ENCODE results near the gene PTPRA.

The PTPRA gene

DNA sequence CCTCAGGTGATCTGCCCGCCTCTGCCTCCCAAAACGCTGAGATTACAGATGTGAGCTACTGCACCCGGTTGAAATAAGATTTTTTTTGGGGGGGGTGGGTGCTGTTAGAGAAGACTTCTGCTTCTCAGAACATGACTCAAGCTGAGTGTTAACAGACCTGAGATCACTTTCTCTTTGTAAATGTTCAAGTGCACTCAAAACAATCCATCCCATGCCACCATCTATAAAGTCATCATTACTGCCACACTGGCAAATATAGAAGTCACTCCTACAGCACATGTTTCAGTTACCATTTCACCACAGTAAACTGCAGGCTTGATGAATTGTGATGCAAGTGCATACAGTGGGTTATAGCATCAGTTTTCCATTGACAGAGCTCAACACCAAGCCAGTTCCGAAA lies 23.8 kb upstream of the PTPRA start:
- DNase-seq = no peak

DNA sequence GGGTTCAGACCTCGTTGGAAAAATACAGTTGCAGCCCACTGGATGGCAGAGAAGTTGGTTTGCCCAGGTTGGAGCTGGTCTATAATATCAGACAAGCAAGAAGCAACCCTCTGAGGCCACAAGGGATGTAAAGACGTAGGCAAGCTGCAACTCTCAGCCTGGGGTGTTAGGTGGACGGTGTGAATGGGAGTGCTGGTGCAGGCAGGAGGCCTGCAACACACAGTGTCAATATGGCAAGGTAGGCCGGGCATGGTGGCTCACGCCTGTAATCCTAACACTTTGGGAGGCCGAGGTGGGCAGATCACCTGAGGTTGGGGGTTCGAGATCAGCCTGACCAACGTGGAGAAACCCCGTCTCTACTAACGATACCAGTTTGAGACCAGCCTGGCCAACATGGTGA lies 22.2 kb upstream of the PTPRA start:
- DNase-seq = no peak

DNA sequence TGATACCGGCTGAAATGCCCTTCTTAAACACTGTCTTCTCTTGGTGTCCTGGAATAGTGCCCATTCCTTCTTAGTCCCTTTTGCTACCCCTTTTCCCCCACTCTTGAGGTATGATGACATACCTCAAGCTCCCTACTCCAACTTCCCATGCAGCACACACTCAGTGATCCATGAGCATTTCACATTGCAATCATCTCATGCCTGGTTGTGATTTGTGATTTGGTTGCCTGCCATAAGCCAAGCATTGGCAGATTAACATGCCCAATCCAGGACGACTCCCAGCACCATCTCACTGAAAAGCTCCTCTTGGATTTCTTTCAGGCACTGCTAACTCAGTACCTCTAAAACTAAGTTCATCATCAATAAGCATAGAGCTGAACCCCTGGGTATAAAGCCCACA lies 14.7 kb upstream of the PTPRA start:
- no peak for DNase-seq

GRCh38 chr20:2859330-2860121 lies 13.8 kb upstream of the PTPRA start:
- DNase-seq = no peak

DNA sequence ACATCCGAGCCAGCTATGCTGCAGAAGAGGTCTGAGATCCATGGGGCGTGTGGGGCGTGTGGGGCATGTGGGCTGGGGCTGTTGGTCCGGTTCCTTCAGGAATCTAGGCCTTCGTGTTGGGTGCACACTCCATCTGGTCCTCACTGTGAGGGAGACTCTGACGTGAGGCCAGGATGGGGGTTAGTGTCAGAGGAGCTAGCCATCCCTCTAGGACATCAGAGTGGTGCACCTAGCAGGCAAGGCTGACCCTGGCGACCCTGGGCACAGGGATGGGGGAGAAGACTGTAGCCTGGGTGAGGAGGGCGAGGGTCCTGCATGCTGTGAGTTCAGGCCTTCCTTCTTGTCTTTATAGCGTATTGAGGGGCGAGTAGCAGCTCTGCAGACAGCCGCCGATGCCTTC lies 8.7 kb upstream of the PTPRA start:
- DNase-seq = no peak

DNA sequence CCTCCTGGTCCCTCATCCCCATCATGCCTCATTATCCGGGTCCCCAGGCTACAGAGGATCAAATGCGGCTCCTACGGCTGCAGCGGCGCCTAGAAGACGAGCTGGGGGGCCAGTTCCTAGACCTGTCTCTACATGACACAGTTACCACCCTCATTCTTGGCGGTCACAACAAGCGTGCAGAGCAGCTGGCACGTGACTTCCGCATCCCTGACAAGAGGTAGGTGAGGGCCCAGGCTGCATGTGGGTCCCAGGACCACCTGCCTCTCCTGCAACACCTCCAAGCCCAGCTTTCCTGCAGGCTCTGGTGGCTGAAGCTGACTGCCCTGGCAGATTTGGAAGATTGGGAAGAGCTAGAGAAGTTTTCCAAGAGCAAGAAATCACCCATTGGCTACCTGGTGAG lies 8.2 kb upstream of the PTPRA start:
- DNase-seq = no peak

- DNase-seq = no peak
Measured at GRCh38 chr20:2865630-2866029, 7.7 kb upstream of the PTPRA start.

GRCh38 chr20:2866236-2866635 lies 7.0 kb upstream of the PTPRA start:
- DNase-seq = no peak

DNA sequence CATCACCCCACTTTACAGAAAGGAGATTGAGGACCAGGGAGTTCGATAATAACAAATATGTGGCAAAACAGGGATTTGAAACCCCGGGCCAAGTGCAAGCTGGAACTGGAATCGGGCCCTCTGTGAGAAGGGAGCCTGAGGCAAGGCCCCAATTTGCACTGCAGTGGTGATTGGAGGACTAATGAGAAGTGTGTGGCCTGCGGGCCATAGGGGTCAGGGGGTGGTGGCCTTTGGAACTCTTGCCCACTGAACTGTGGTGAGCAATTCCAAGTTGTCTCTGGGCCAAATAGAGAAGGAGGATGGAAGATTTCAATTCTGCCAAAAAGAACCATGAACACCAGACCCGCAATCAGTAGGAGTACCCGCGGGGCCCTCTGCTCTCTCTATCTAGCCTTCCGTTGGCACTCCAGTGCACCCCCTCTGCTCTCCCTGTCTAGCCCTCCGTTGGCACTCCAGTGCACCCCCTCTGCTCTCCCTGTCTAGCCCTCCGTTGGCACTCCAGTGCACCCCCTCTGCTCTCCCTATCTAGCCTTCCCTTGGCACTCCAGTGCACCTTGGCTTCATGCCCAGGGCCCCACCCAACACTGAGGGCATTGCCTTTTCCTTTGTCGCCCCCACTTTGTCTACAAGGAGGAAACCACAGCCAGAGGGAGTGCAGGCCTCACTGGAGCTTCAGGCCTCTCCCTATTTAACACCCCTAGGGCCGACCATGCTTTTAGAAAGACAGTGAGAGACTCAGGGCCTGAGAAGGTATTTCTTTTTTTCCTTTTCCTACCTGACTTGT lies 6.0 kb upstream of the PTPRA start:
- DNase-seq = no peak

DNA sequence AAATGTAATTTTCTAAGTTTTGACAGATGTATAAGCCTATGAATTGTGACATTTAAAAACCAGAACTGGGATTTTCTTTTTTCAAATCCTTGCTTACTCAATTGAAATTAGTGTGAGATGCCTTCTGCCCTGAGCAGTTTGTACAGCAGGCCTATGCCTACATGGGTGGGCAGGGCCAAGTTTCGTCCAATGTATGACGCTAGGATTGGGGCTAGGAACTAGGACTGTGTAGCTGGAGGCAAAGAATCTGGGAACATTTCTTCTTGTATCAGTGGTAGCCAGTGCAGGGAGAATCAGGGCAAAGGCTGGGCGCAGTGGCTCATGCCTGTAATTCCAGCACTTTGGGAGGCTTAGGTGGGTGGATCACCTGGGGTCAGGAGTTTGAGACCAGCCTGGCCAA lies 3.9 kb upstream of the PTPRA start:
- no peak for DNase-seq

GRCh38 chr20:2871111-2871465 lies 2.2 kb upstream of the PTPRA start:
- DNase-seq = no peak

- no peak for DNase-seq
Measured at GRCh38 chr20:2871661-2872458, 1.4 kb upstream of the PTPRA start.

GRCh38 chr20:2872459-2873009 lies 747 bp upstream of the PTPRA start:
- peak; percentile 54 for DNase-seq

- DNase-seq = no peak
Measured at GRCh38 chr20:2873747-2874041, 413 bp downstream of the PTPRA start.

DNA sequence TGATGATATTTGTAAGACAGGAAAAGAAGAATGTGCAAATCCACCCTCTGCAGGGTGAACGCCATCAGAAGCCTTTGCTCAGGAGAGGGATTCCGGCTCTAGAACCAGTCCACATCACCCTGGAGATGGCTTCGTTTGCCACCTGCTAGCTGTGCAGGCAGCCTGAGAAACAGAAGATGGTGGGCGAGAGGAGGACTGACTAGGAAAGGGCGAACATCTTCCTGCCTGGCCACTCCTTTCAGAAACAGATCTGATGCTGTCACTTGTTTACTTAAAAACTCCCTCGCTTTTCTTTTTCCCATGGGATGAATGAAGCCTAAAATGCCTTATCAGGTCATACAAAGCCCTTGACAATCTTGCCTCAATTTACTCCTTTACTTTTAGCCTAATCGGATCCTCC lies 1.2 kb downstream of the PTPRA start:
- DNase-seq = no peak

GRCh38 chr20:2875690-2876203 lies 2.5 kb downstream of the PTPRA start:
- no peak for DNase-seq

GRCh38 chr20:2878515-2878914 lies 5.2 kb downstream of the PTPRA start:
- no peak for DNase-seq

DNA sequence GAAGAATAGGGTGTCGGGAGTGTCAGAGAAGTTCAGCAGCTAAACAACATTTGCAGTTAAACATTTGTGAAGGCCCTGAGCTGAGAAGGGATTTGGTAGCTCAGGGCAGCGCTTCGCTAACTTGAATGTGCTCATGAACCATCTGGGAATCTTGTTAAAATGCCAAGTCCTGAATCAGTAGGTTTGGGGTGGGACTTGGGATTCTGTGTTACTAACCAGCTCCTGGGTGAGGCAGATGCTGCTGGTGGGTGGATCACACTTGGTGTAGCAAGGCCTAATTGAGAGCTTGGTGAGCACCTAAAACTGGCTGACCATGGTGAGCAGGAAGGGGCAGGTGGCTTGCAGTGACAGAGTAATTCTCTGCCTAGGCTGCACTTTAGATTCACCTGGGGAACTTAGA lies 5.9 kb downstream of the PTPRA start:
- DNase-seq = peak; percentile 86

- DNase-seq = no peak
Measured at GRCh38 chr20:2880650-2881049, 7.4 kb downstream of the PTPRA start.

DNA sequence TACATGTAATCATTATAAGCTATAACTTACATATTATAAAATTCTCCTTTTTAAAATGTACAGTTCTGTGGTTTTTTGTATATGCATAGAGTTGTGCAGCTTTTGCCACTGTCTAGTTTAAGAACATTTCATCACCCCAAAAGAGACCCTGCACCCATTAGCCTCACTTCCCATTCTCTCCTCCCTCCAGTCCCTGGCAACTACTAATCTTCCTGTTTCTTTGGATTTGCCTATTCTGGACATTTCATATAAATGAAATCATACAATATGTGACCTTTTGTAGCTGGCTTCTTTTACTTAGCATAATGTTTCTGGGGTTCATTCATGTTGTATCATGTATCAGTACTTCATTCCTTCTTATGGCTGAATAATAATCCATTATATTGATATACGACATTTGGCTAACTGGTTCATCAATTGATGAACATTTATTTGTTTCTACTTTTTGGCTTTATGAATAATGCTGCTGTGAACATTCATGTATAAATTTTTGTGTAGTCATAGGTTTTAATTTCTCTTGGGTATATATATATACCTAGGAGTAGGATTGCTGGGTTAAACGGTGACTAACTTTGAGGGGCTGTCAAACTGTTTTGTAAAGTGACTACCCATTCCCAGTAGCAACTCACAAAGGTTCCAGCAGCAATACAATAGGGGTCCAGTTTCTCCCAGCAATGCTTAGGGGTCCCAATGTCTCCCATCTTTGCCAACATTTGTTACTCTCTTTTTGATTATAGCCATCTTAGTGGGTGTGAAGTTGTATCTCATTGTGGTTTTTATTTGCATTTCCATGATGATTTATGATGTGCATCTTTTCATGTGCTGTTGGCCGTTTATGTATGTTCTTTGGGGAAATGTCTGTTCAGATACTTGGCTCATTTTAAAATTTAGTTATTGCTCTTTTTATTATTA lies 10.7 kb downstream of the PTPRA start:
- no peak for DNase-seq

GRCh38 chr20:2887715-2888114 lies 14.4 kb downstream of the PTPRA start:
- DNase-seq = no peak
